Esophagus muscularis mucosa (tissue), 3 donors: Measurements from ENCODE around the gene ZBTB17.

Source experiments
- POLR2A ChIP-seq: fragments of 450-650 bp; IDR thresholded peaks from one replicate; pipeline ENCODE4 v1.6.1; 2017; ENCODE audit warnings: antibody characterized with exemption, moderate library complexity, mild to moderate bottlenecking, low read depth
- TF ChIP-seq, protein P1 (sequence below), 3 experiments: fragments of 200-600 bp in 2 of 3; fragments of 450-650 bp in 1 of 3; sonication (generic) in 2 of 3; IDR thresholded peaks; one replicate each; pipeline ENCODE4 v1.5.1; 2017 to 2019; ENCODE audit warnings: antibody characterized with exemption in 3 of 3, mild to moderate bottlenecking in 2 of 3, moderate library complexity in 1 of 3

DNA sequence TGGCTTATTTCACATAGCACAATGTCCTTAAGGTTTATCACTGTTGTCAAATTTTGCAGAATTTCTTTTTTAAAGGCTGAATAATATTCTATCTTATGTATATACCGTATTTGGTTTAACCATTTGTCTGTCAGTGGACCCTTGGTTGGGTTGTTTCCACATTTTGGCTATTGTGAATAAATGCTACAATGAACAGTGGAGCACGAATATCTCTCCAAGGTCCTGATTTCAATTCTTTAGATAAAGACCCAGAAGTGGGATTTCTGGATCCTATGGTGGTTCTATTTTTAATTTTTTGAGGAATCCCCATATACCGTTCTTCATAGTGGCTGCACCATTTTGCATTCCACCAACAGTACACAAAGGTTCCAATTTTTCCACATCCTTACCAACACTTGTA, 5.8 kb upstream of the ZBTB17 start:
- TF ChIP-seq, protein P1, sequence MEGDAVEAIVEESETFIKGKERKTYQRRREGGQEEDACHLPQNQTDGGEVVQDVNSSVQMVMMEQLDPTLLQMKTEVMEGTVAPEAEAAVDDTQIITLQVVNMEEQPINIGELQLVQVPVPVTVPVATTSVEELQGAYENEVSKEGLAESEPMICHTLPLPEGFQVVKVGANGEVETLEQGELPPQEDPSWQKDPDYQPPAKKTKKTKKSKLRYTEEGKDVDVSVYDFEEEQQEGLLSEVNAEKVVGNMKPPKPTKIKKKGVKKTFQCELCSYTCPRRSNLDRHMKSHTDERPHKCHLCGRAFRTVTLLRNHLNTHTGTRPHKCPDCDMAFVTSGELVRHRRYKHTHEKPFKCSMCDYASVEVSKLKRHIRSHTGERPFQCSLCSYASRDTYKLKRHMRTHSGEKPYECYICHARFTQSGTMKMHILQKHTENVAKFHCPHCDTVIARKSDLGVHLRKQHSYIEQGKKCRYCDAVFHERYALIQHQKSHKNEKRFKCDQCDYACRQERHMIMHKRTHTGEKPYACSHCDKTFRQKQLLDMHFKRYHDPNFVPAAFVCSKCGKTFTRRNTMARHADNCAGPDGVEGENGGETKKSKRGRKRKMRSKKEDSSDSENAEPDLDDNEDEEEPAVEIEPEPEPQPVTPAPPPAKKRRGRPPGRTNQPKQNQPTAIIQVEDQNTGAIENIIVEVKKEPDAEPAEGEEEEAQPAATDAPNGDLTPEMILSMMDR (IDR thresholded peaks at IDR 0.05): no peak
- no peak for TF ChIP-seq POLR2A
